GM12873 (cell line): ENCODE measurements around the gene TESMIN.

Source experiments
- CTCF ChIP-seq: IDR thresholded peaks from 2 replicates; pipeline ENCODE4 v1.5.1; 2012; ENCODE audit warnings: low read depth, mild to moderate bottlenecking, moderate library complexity, low read length, control low read depth; ENCODE audit not compliant: insufficient read depth; ENCODE audit errors: missing control alignments

The TESMIN gene

GRCh38 chr11:68665436-68665835, 85.9 kb downstream of the TESMIN start:
- no peak for TF ChIP-seq CTCF

DNA sequence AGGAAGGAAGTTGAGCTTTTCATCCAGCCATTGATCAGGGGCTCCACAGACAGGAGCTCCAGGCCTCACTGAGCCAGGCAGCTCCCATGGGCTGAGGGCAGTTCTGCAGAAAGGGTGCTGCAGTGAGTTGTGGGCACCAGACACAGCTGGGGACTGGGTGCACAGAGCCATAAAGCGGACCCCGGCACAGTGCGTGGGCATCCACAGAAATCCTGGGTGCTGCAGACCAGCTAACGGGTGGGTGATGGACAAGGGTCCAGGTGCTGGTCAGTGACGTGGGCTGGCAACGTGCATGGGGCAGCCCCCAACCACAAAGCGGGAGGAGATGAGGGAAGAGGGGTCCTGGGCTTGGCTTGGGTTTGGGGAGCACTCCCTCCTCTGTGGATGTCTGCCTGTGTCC, 86.4 kb downstream of the TESMIN start:
- no peak for TF ChIP-seq CTCF

GRCh38 chr11:68664141-68664540, 87.2 kb downstream of the TESMIN start:
- TF ChIP-seq CTCF: no peak

DNA sequence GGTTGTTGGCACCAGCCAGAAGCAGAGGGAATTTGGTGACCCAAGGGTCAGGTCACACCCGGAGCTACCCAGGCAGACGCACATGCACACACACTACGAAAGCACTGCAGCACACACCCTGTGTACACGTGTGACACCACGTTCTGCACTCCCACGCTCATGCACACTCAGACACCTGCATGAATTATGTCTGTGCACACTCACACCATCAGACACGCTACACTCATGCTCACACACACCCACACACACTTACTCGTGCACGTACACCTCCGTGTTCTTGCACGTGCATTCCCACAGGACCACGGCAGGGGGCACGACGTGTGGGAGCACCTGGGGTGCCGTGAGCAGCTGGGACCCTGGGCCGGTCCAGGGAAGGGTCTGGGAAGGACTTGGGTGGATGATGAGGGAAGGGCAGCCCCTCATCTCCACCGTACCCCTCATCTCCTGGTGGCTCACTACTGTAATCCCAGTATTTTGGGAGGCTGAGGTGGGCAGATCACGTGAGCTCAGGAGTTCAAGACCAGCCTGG, 87.8 kb downstream of the TESMIN start:
- TF ChIP-seq CTCF: no peak

- TF ChIP-seq CTCF: no peak
Observed at GRCh38 chr11:68661697-68662603, 89.4 kb downstream of the TESMIN start.

DNA sequence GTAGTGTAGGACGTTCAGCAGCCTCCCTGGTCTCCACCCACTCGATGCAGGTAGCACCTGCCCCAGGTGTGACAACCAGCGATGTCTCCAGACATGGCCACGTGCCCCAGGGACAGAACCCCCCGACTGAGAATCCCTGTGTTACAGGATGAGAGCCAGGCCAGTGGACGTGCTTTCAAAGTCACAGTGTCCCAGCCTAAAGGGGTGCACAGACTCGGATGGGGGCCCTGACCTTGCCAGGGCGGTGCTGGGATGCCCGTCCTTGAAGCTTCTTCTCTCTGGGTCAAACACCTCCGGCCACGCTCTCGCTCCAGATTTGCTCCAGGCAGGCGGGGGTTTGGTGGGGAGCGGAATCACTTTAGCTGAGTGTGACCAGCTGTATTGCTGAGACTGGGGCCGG, 90.3 kb downstream of the TESMIN start:
- no peak for TF ChIP-seq CTCF

- no peak for TF ChIP-seq CTCF
Observed at GRCh38 chr11:68660066-68660810, 91.1 kb downstream of the TESMIN start.
